Activated CD4-positive, alpha-beta T cell treated with anti-CD3 and anti-CD28 coated beads, Interleukin-2, amount 50 U/mL, for 24 hours (primary cell): ENCODE results near the gene RPS21.

ENCODE experiments used
- DNase-seq, 2 donors: peaks; one replicate each; pipeline ENCODE4 v3.0.0-alpha.2; 2020; ENCODE audit warnings: low read depth in 1 of 2, low spot score in 1 of 2

RPS21 gene

GRCh38 chr20:62410746-62411478, 24.0 kb downstream of the RPS21 start:
- DNase-seq, result no peak

DNA sequence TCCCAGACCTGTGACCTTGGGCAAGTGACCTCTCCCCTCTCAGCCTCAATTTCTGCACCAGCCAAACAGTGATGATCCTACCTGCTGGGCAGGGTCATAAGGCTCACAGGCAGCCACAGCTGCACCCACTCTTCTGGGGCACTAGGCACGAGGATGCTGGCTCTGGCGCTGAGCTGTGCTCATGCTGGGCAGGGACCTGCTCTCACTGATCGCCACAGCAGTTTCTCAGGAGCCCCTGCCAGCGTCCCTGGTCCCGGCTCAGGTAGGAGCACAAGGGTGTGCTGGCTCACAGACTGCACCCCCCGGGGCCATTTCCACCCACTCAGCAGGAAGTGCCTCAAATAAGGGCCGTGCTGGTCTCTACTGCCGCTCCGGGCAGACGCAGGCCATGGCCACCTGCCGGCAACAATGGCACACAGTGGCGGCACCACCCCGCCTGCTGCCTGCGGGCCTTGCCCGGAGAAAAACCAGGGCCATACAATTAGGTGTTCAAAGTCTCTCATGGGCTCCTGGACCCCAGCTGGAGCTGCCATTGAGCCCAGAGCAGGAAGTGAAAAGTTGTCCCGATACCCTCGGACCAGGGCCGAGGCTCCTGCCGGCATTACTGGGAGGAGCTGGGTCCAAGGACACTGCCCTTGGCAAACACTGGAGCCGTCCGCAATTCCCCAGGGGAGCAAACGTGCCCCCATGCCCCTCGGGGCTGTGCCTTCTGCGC, 24.7 kb downstream of the RPS21 start:
- no peak for DNase-seq

DNA sequence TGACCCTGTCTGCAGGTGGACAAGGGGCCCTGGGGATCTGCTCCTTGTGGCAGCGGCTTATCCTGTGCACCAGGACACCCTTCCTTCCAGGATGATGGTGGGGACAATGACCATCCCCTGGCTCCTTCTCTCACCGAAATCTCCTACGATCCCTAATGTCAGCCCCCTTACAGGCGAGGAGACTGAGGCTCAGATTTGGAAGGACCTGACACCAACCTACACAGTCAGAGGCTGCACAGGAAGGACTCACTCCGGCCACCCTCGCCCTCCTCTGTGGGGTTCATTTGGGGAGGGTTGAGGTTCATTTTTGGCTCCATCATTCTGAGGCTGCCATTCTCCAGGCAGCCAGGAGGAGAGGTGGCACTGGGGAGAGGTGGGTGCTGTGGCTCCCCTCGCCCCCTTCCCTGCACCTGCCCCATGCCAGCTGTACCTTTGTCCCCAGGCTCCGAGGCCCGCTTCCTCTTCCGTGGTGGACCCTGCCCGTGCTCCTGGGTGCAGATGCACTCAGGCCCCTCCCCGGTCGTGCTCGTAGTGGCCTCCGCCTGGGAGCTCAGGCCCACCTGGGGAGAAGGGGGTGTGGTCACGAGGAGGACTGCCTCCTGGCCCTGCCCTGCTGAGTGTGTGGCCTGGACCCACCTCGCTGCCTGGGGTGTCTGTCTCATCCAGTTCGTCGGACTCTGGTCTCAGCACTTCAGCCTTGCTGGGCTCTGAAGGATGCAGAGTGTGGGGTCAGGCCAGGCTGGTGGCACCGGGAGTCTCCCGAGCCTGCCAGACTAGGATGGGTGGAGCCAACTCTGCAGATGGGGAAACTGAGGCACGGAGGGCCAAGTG, 25.5 kb downstream of the RPS21 start:
- no peak for DNase-seq

- DNase-seq, result no peak
Measured at GRCh38 chr20:62413025-62413570, 26.2 kb downstream of the RPS21 start.

GRCh38 chr20:62413896-62414481, 27.1 kb downstream of the RPS21 start:
- no peak for DNase-seq

DNA sequence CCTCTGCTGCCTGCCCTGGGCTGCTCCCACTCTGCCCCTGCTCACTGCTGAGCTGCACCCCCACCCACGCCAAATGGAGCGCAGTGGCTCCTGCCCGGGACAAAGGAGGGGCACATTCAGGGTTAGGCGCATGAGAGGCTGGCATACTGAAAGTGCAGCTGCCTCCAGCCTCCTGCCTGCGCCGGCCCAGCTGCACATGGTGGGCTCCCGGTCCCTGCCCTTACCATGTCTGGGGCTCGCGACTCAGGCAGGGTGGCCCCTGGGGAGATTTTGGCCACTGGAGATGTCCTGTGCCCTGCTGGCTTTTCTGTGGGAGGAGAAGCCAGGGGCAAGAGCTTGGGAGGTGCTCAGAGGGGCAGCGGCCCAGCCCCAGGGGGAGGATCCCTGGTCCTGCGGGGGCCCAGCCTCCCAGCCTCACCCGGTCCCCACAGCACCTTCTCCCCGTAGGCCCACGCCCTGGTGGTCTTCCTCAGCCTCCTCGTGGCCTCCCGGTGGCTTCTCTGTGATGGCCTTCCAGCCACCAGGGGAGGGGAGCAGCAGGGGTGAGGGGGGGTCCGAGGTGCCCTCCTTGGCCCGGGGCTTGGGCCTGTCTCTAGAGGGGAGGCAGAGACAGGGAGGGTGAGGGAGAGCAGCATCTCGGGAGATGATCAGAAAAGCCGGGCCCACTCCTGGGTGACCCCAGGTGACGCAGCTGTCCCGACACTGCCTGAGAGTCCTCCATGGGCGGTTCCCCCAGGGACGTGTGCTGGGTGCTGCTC, 28.6 kb downstream of the RPS21 start:
- DNase-seq, result no peak

GRCh38 chr20:62416651-62417637, 30.0 kb downstream of the RPS21 start:
- no peak for DNase-seq

GRCh38 chr20:62417981-62418708, 31.2 kb downstream of the RPS21 start:
- no peak for DNase-seq

GRCh38 chr20:62418709-62419487, 32.0 kb downstream of the RPS21 start:
- DNase-seq, result no peak

DNA sequence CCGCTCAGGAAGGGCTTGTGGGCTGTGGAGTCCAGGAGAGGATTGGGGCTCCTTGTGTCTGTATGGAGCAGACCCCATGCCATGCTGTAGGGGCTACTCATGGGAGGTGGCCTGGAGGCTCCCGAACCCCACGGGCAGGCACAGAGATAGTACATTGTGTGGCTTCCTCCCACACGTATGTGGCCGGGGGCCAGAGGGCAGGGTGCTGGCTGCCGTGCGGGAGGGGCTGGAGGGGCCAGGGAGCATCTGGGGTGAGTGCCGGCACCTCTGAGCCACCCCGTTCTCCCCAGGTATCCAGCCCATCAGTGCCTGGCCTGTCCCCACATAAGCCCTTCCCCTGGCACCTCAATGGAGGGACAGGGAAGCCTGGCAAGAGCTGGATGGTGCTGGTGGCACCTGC, 32.9 kb downstream of the RPS21 start:
- no peak for DNase-seq

DNA sequence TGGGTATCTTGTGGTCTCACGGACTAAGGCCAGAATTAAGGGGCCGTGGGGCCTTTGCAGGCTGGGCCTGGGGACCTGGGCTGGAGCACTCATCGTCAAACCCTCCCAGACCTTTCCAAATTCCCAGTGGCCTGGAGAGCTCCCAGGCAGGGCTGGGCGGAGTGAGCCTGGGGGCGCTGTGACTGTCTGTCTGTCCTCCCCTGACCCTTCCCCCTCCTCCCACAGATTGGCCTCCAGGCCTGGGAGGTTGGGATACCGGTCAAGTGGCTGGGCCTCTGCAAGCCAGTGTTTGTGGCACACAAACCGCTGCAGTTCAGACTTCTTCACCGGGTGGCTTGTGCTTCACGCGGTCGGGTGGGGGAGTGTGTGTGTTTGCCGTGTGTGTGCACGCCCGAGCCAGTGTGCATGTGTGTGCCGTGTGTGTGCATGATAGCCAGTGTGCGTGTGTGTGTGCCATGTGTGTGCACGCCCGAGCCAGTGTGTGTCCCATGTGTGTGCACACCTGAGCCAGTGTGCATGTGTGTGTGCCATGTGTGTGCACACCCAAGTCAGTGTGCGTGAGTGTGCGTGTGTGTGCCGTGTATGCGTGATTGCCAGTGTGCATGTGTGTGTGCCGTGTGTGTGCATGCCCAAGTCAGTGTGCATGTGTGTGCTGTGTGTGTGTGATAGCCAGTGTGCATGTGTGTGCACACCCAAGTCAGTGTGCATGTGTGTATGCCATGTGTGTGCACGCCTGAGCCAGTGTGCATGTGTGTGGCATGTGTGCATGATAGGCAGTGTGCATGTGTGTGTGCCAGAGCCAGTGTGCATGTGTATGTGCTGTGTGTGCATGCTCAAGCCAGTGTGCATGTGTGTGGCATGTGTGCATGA, 34.2 kb downstream of the RPS21 start:
- DNase-seq, result no peak

DNA sequence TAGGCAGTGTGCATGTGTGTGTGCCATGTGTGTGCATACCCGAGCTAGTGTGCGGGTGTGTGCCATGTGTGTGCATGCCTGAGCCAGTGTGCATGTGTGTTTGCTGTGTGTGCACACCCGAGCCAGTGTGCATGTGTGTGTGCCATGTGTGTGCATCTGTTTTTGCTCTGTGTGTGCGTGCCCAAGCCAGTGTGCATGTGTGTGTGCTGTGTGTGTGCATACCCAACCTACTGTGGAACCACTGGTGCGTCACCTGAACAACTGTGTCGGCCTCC, 34.8 kb downstream of the RPS21 start:
- DNase-seq, result no peak

DNA sequence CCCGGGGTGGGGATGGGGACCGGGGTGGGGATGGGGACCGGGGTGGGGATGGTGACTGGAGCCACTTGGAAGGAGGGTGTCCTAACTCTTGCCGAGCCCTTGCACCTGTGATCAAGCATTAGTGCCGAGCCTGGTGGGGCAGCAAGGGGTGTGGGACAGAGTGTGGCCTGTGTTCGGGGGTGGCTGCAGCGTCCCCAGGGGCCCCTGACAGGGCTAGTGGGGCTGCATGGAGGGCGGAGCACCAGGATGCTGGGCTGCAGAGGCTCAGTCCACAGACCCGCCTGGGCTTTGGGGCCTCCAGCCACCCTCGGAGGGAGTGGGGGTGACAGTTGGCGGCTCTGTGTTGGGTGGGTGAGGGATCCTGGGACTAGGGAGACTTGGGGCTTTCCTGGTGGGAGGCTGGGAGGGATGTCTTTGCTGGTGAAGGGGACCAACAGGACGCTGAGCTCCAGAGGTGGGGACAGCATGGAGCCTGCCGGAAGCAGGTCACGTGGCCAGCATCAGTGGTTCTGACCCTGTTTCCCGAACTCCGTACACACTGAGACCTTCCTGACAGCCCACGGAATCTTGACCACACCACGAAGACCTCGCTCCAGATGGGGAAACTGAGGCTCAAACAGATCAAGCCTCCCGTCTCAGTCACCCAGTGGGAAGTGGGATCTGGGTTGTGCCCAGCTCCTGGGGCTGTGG, 35.9 kb downstream of the RPS21 start:
- no peak for DNase-seq

DNA sequence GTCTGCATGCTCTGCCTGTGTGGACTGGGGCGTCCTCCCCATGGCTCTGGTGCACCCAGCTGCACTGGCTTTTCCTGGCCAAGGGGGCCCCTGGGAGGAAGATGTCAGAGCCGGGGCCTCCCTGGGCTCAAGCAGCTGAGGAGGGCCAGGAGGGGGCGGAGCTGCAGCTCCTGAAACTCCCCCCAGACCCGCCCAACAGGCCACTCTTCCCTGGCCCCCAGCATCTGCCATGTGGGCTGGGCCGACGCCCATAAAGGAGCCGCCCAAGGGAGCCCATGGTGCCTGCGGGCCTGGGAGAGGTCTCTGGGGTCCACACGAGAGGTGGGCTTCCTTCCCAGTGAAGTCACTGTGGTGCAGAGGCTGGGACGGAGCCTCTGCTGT, 36.4 kb downstream of the RPS21 start:
- no peak for DNase-seq

DNA sequence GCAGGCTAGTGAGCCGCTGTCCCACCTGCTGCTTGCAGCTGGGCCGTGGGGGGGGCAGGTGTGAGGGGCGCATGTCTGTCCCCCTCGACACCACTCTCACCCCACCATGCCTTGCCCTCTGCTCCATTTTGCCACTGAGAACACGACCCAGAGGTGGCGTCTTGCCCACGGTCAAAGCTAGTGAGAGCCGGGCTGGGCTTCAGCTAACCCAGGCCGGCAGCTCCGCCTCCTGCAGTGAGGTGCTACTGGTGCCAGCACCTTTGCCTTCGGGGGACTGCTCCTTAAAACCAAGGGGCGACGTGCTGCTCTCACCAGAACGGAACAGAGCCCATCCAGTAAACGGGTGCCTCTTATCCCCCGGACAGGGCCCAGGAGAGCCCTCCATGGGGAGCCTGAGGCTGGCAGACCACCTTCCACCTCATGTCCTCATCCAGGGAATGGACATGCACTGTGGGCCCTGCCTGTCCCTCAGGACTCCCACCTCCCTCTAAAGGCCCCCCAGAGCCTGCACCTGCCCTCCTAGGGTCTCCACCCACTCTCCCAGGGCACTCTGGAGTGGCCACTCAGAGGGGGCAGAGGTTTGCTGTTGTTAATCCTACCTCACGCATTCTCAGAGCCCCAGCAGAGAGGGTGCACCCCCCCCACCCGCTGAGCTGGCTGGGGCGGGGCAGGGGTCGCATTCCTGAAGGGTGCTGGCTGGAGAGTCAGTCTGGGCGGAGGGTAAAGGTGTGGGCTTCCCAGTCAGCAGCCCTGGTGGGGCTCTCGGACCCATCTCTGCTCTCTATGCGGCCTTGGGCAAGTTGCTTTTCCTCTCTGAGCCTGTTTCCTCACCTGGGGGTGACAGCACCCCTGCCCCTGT, 37.6 kb downstream of the RPS21 start:
- DNase-seq, result no peak
